Measurements from ENCODE around the gene DGKI. TPM values are rescaled to one million over a fixed set of nuclear protein-coding genes. Genes with fewer than 3 reads are reported as not detected.

The DGKI gene
- total RNA-seq, 2 experiments from 2014 or later = 0.46 TPM; not detected in 1

- H3K9me3 ChIP-seq (ENCODE audit: low read length) = no peaks in the 10 kb centered on the region
- no peak overlapping the region for H3K4me3 ChIP-seq (ENCODE audit: low read depth, low read length, poor library complexity, severe bottlenecking)
- ChIA-PET CTCF (ENCODE audit: unreplicated experiment) (no interaction called here), POLR2A (interaction anchor here (0.6 kb wide), 1 partner anchor 1280 kb away, joined by 3 read pairs; no protein-coding TSS in a partner anchor)
- no peak overlapping the region for H3K27ac ChIP-seq (ENCODE audit: low read depth, low read length, poor library complexity, severe bottlenecking)
- no peak overlapping the region for H3K4me2 ChIP-seq (ENCODE audit: low read length)
- H3K36me3 ChIP-seq (ENCODE audit: insufficient read depth, low read length) = no peaks in the 10 kb centered on the region
- no TSS peak for BruUV-seq (replicated peaks)
- intact Hi-C loops (cut with micrococcal nuclease; ENCODE audit: unreplicated experiment) = no loop called here
- H3K4me1 ChIP-seq (ENCODE audit: insufficient read depth, low read length, poor library complexity, severe bottlenecking) = no peaks in the 10 kb centered on the region
- DNase-seq (ENCODE audit: low spot score) = no peak
- no peaks in the 10 kb centered on the region for H3K79me2 ChIP-seq (ENCODE audit: insufficient read depth, low read depth, low read length)
- no peaks in the 10 kb centered on the region for H4K20me1 ChIP-seq (ENCODE audit: insufficient read depth, low read length)
- H2AFZ ChIP-seq (ENCODE audit: low read length) = no peak overlapping the region
- H3K9me2 ChIP-seq (ENCODE audit: insufficient read depth, low read length) = no peaks in the 10 kb centered on the region
- TF ChIP-seq CTCF (conservative IDR thresholded peaks at IDR 0.05; ENCODE audit: low read length) (no peak), EZH2phosphoT487 (IDR thresholded peaks at IDR 0.05; ENCODE audit: borderline replicate concordance, low read depth, low read length) (no peak)
These were observed 384.6 kb downstream of the DGKI start for GRCh38 chr7:137462074-137462715.

GRCh38 chr7:137458399-137458798, 388.4 kb downstream of the DGKI start:
- intact Hi-C loops (cut with micrococcal nuclease; ENCODE audit: unreplicated experiment) = loop anchor here (10.0 kb wide), 1 partner anchor 1654 kb away; no protein-coding TSS in a partner anchor
- Histone ChIP-seq H4K20me1 (ENCODE audit: insufficient read depth, low read length) (no peaks in the 10 kb centered on the region), H3K9me2 (ENCODE audit: insufficient read depth, low read length) (no peaks in the 10 kb centered on the region), H3K9me3 (ENCODE audit: low read length) (no peaks in the 10 kb centered on the region), H2AFZ (ENCODE audit: low read length) (no peak overlapping the region), H3K27ac (ENCODE audit: low read depth, low read length, poor library complexity, severe bottlenecking) (no peak overlapping the region), H3K36me3 (ENCODE audit: insufficient read depth, low read length) (no peaks in the 10 kb centered on the region), H3K4me1 (ENCODE audit: insufficient read depth, low read length, poor library complexity, severe bottlenecking) (no peaks in the 10 kb centered on the region), H3K79me2 (ENCODE audit: insufficient read depth, low read depth, low read length) (no peaks in the 10 kb centered on the region), H3K4me2 (ENCODE audit: low read length) (no peak overlapping the region), H3K4me3 (ENCODE audit: low read depth, low read length, poor library complexity, severe bottlenecking) (no peak overlapping the region)
- ChIA-PET CTCF (ENCODE audit: unreplicated experiment) (no interaction called here), POLR2A (no interaction called here)
- no TSS peak for BruUV-seq (replicated peaks)
- DNase-seq (ENCODE audit: low spot score) = no peak
- no peak for TF ChIP-seq EZH2phosphoT487 (IDR thresholded peaks at IDR 0.05; ENCODE audit: borderline replicate concordance, low read depth, low read length)
- TF ChIP-seq CTCF (conservative IDR thresholded peaks at IDR 0.05; ENCODE audit: low read length) = no peak

- CTCF ChIA-PET (ENCODE audit: unreplicated experiment) = no interaction called here
- no peak for TF ChIP-seq EZH2phosphoT487 (IDR thresholded peaks at IDR 0.05; ENCODE audit: borderline replicate concordance, low read depth, low read length)
- TF ChIP-seq CTCF (conservative IDR thresholded peaks at IDR 0.05; ENCODE audit: low read length) = no peak
- no TSS peak for BruUV-seq (replicated peaks)
- Histone ChIP-seq H3K4me2 (ENCODE audit: low read length) (no peak overlapping the region), H2AFZ (ENCODE audit: low read length) (no peak overlapping the region), H3K4me3 (ENCODE audit: low read depth, low read length, poor library complexity, severe bottlenecking) (no peak overlapping the region), H3K4me1 (ENCODE audit: insufficient read depth, low read length, poor library complexity, severe bottlenecking) (no peaks in the 10 kb centered on the region), H3K9me3 (ENCODE audit: low read length) (no peaks in the 10 kb centered on the region), H3K27ac (ENCODE audit: low read depth, low read length, poor library complexity, severe bottlenecking) (no peak overlapping the region), H3K36me3 (ENCODE audit: insufficient read depth, low read length) (no peaks in the 10 kb centered on the region), H4K20me1 (ENCODE audit: insufficient read depth, low read length) (no peaks in the 10 kb centered on the region), H3K9me2 (ENCODE audit: insufficient read depth, low read length) (no peaks in the 10 kb centered on the region), H3K79me2 (ENCODE audit: insufficient read depth, low read depth, low read length) (no peaks in the 10 kb centered on the region)
- POLR2A ChIA-PET = interaction anchor here (0.5 to 1.1 kb wide), 3 partner anchors 9 to 448 kb away, joined by 3 read pairs; no protein-coding TSS in a partner anchor
- no peak for DNase-seq (ENCODE audit: low spot score)
- intact Hi-C loops (cut with micrococcal nuclease; ENCODE audit: unreplicated experiment) = loop anchor here (10.0 kb wide), 1 partner anchor 1650 kb away; no protein-coding TSS in a partner anchor
These were observed 392.0 kb downstream of the DGKI start for GRCh38 chr7:137454767-137455166.
